Activated CD4-positive, alpha-beta T cell treated with anti-CD3 and anti-CD28 coated beads, Interleukin-2, amount 10 ng/mL, durations not matched to agents 24 days and 14 days (primary cell): ENCODE measurements around the gene NPIPB8. TPM values are rescaled to one million over a fixed set of nuclear protein-coding genes. Genes with fewer than 3 reads are reported as not detected.
"Not testable (repeated sequence)": the region's sequence is repeated elsewhere in the genome, so short reads cannot be mapped to it uniquely, and the experiment has no call there.

ENCODE experiments used
- DNase-seq: peaks from one replicate; pipeline ENCODE4 v3.0.0; 2022
- H3K27ac Mint-ChIP-seq: one replicate; pipeline ENCODE4 v1.8.0; 2022; ENCODE audit warnings: mild to moderate bottlenecking, mixed read lengths
- H3K27me3 Mint-ChIP-seq: one replicate; pipeline ENCODE4 v1.8.0; 2022; ENCODE audit warnings: mixed read lengths
- H3K36me3 Mint-ChIP-seq: one replicate; pipeline ENCODE4 v1.8.0; 2022; ENCODE audit warnings: low read depth, mild to moderate bottlenecking, mixed read lengths
- H3K4me1 Mint-ChIP-seq: one replicate; pipeline ENCODE4 v1.8.0; 2021; ENCODE audit warnings: mixed read lengths
- H3K4me3 Mint-ChIP-seq: one replicate; pipeline ENCODE4 v1.8.0; 2022; ENCODE audit warnings: mild to moderate bottlenecking, moderate library complexity, mixed read lengths
- H3K9me3 Mint-ChIP-seq: one replicate; pipeline ENCODE4 v1.8.0; 2021; ENCODE audit warnings: mixed read lengths
- intact Hi-C: fragments of 100-400 bp; cut with micrococcal nuclease; formaldehyde crosslinking; loops from one replicate; pipeline ENCODE4 v1.15.1; 2023
- total RNA-seq: library from RNA; stranded (reverse); gene quantifications from 2 replicates; pipeline ENCODE4 v1.2.3, GENCODE V29; 2022

Gene NPIPB8
- total RNA-seq, 1 donor from 2014 or later: 2.4 TPM

DNA sequence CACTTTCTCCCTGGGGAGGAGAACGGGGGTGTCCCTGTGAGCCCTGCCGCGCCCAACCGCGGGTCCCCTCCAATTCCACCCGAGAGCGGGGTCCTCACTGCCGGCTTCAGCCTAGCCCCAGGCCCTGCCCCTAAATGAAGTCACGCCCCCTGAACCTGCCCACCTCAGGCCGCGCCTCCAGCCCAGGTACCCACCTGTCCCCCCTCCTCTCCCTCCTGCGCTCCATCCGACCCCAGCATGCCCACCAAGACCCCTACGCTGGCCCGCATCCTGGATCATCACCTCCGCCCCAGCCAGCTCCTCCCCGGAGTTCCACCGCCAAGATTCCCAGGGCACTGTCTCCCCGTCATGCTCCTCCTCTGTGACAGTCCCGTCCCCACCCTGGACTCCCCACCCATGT is 36.9 kb upstream of the NPIPB8 start:
- H3K27ac Mint-ChIP-seq, H3K4me1 Mint-ChIP-seq, DNase-seq, H3K36me3 Mint-ChIP-seq, H3K4me3 Mint-ChIP-seq, H3K27me3 Mint-ChIP-seq, H3K9me3 Mint-ChIP-seq, intact Hi-C loops: not testable (repeated sequence)

DNA sequence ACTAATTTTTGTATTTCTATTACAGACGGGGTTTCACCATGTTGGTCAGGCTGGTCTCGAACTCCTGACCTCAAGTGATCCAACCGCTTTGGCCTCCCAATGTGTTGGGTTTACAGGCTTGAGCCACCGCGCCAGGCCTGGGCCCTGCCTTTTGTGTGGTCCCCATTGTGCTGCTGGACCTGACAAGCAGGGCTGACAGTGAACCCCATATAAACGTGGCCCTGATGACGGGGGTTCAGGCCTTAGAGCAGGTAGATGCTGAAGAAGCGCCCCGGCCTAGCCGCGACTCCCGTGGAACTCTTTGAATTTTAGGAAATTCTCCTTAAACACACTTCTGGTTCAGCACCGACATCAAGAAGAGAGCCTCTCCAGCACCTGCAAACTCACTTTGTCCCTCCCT is 36.3 kb upstream of the NPIPB8 start:
- H3K9me3 Mint-ChIP-seq, H3K36me3 Mint-ChIP-seq, H3K27me3 Mint-ChIP-seq, H3K4me3 Mint-ChIP-seq, DNase-seq, H3K4me1 Mint-ChIP-seq, H3K27ac Mint-ChIP-seq, intact Hi-C loops: not testable (repeated sequence)

DNA sequence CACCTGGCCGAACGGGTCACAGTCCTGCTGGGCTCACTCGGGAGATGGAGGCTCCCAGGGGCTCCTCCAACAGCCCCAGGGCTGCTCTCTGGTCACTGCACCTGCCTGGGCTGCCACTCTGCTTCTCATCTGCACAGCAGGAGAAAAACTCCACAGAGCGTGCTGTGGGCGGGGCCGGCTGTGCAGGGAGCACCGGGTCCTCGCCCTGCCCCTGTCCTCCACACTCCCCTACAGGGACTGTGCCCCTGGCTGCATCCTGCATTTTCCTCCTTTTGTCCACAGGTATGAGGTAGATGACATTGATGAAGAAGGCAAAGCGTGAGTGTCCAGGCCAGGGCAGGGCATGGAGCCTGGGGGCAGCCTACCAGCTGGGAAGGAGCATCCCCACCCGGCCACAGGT is 35.8 kb upstream of the NPIPB8 start:
- not testable (repeated sequence) for H3K4me3 Mint-ChIP-seq

DNA sequence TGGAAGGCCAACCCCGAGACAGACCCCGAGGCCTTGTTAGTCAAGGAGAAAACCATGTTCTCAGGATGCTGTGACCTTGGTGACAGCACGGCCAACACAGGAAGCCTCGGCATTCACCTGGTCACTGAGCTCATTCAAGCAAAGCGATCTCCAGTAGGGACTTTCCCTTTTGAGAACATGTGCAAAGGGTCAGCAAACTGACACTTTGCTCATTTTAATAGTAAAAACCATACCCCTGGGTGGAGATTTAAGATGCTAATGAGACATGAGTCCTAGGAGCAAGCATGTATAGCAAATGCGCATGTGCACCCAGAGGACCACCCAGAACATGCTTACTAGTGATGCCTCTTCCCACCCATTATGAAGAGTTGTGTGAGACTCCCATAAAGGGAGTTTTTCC is 35.3 kb upstream of the NPIPB8 start:
- Mint-ChIP-seq H3K4me1 (no peaks in the 10 kb centered on the region), H3K4me3 (no peak overlapping the region), H3K27ac (no peak overlapping the region), H3K36me3 (no peaks in the 10 kb centered on the region), H3K9me3 (no peaks in the 10 kb centered on the region), H3K27me3 (no peaks in the 10 kb centered on the region)
- no peak for DNase-seq
- intact Hi-C loops: no loop called here

More for the DNA sequence above, 35.8 kb upstream of the NPIPB8 start:
- H3K27me3 Mint-ChIP-seq, H3K4me1 Mint-ChIP-seq, H3K36me3 Mint-ChIP-seq, H3K27ac Mint-ChIP-seq, intact Hi-C loops, DNase-seq, H3K9me3 Mint-ChIP-seq: not testable (repeated sequence)

DNA sequence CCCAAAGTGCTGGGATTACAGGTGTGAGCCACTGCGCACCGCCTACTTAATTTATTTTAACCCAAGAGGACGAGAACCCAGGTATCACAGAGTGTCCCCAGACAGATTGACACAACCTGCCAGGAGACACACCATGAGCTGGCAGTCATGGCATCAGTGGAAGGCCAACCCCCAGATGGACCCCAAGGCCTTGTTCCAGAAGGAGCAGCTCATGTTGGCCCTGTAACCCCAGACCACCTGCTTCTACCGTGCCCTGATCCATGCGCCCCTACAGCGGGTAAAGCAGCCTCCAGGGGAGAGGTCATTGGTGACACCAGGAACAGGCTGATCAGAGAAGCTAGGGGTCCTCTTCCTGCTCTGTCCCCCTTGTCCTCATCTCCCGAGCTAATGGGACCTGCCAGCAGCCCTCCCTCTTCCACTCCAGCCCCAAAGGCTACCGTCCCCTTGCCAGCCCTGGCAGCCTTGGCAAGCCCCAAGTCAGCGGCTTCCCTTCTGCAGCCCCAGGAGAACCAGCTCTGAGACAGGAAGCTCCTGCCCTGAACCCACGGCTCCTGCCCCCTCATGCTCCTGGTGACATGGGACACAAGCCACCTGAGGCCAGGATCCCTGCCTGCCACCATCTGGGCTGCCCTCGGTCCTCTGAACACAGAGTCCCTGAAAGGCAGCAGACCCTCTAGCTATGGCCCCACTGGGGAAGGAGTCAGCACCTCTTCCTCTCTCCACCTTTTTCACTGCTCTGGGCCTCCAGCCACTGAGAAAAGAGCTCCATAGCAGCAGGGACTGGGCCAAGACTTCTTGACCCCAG is 34.3 kb upstream of the NPIPB8 start:
- no peaks in the 10 kb centered on the region for H3K9me3 Mint-ChIP-seq
- H3K36me3 Mint-ChIP-seq: no peaks in the 10 kb centered on the region
- no peak overlapping the region for H3K4me3 Mint-ChIP-seq
- no peak for DNase-seq
- intact Hi-C loops: no loop called here
- no peaks in the 10 kb centered on the region for H3K4me1 Mint-ChIP-seq
- H3K27me3 Mint-ChIP-seq: no peaks in the 10 kb centered on the region
- no peak overlapping the region for H3K27ac Mint-ChIP-seq

DNA sequence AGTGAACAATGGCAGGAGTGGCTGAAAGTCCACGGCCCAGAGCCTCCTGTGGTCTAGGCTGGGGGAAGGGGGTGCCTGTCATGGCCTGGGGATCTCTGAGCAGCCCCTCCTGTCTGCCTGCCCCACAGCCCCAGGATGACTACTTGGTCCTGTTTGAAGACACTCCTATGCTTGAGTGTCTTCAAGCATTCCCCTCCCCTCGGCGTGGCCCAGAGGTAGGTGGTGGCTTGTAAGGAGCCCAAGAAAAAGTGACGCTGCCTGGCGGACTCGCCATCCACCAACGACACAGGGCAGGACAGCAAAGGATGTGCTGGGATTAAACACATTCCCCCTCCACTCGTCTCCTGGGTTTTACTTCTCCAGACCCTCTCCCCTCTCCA is 33.7 kb upstream of the NPIPB8 start:
- H3K27me3 Mint-ChIP-seq: no peaks in the 10 kb centered on the region
- no peaks in the 10 kb centered on the region for H3K36me3 Mint-ChIP-seq
- no peak for DNase-seq
- H3K9me3 Mint-ChIP-seq: no peaks in the 10 kb centered on the region
- intact Hi-C loops: no loop called here
- H3K27ac Mint-ChIP-seq: no peak overlapping the region
- no peak overlapping the region for H3K4me3 Mint-ChIP-seq
- no peaks in the 10 kb centered on the region for H3K4me1 Mint-ChIP-seq

DNA sequence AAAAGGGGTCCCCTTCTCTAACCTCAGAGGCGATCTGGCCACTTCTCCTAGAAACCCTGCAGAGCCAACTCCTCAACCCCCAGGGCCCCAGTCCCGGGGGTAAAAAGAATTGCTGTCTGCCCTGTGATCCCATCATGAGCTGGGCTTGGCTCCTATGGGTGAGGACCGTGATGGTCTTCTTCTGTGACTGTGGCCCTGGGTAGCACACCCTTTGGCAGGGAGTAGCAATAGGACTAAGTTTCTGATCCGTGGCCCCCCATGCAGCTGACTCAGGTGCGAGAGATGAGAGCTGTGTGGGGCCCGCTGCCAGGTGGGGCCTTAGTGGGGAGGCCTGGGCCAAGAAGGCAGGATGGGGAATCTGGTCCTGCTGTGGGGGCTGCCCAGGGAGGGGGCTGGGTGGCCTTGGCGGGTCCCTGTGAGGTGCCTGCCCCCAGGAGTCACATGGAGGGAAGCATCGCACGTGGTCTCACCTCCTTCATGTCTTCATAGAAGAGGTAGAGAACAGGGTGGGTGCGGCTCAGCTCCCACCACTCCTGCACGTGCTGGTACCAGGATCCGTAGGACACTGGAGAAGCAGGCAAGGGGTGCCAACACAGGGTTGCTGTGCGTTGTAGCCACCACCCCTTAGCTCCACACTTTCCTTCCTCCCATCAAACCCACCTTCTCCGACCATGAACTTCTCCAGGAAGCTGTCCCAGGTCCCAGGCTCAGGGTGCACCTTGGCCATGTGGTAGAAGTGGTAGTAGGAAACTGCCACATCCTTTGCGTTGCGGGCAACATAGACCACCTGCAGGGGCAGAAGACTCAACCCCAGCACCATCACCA is 31.4 kb upstream of the NPIPB8 start:
- Mint-ChIP-seq H3K9me3 (no peaks in the 10 kb centered on the region), H3K4me3 (no peak overlapping the region), H3K27me3 (no peaks in the 10 kb centered on the region), H3K36me3 (no peaks in the 10 kb centered on the region), H3K27ac (no peak overlapping the region), H3K4me1 (peaks cover 5% of the 10 kb centered on the region)
- DNase-seq: no peak
- intact Hi-C loops: no loop called here

DNA sequence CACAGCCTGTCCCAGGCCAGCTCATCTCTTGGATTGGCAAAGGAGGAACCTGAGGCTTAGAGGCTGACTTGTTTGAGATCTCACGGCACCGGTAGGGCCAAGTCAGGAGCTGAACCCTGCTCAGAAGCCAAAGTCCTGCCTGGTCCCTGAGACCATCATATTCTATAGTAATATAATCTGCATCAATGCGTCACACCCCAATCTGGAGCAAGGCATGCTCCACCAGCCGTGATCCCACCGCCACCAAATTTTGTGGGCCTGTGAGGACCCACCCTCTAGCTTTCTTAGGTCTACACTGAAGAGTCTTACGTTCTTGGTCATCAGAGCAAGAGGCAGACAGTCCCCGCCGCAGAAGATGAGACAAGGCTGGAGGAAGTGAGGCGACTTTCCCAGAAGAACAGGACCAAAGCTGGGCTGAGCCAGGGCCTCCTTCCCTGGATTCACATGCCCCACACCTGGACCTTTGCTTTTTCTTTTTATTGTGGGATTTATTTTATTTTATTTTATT is 30.7 kb upstream of the NPIPB8 start:
- no peak for DNase-seq
- no peak overlapping the region for H3K27ac Mint-ChIP-seq
- no peaks in the 10 kb centered on the region for H3K27me3 Mint-ChIP-seq
- intact Hi-C loops: no loop called here
- no peaks in the 10 kb centered on the region for H3K36me3 Mint-ChIP-seq
- no peak overlapping the region for H3K4me3 Mint-ChIP-seq
- no peaks in the 10 kb centered on the region for H3K9me3 Mint-ChIP-seq
- peaks cover 5% of the 10 kb centered on the region for H3K4me1 Mint-ChIP-seq

DNA sequence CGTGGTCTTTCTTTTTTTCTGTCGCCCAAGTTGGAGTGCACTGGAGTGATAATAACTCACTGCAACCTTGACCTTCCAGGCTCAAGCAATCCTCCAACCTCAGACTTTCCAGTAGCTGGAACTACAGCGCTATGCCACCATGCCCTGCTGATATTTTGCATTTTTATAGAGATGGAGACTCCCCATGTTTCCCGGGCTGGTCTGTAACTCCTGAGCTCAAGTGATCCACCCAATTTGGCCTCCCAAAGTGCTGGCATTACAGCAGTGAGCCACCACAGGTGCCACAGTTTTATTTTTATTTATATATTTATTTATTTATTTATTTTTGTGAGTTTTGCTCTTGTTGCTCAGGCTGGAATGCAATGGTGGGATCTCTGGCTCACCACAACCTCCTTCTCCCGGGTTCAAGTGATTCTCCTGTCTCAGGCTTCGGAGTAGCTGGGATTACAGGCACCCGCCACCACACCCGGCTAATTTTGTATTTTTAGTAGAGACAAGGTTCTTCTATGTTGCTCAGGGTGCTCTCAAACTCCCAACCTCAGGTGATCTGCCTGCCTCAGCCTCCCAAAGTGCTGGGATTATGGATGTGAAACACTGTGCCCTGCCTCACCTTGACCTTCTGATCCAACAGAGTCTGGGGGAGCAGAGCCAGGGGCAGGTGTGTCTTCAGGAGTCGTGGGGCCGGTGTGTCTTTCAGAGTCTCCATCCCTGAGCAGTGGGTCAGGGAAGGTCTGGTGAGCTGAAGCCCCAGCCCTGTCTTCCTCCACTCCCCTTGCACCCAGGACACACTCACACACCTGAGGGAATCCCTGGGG is 30.0 kb upstream of the NPIPB8 start:
- DNase-seq, H3K9me3 Mint-ChIP-seq, H3K27ac Mint-ChIP-seq, intact Hi-C loops, H3K27me3 Mint-ChIP-seq, H3K36me3 Mint-ChIP-seq, H3K4me1 Mint-ChIP-seq, H3K4me3 Mint-ChIP-seq: not testable (repeated sequence)

DNA sequence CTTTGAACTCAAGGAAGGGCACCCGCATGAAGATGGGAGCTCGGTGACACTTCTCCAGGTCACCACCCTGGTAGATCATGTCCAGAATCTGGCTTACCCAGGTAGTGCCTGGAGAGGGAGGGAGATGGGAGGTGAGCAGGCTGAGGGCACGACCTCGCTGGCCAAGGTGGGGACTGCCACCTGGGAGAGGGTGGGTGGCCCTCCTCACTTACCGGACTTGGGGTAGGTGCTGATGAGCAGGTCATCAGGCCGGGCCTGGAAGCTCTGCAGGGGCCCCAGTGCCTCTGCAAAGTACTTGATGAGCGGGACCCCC is 29.4 kb upstream of the NPIPB8 start:
- DNase-seq, intact Hi-C loops, H3K9me3 Mint-ChIP-seq, H3K4me3 Mint-ChIP-seq, H3K27me3 Mint-ChIP-seq, H3K36me3 Mint-ChIP-seq, H3K27ac Mint-ChIP-seq, H3K4me1 Mint-ChIP-seq: not testable (repeated sequence)

DNA sequence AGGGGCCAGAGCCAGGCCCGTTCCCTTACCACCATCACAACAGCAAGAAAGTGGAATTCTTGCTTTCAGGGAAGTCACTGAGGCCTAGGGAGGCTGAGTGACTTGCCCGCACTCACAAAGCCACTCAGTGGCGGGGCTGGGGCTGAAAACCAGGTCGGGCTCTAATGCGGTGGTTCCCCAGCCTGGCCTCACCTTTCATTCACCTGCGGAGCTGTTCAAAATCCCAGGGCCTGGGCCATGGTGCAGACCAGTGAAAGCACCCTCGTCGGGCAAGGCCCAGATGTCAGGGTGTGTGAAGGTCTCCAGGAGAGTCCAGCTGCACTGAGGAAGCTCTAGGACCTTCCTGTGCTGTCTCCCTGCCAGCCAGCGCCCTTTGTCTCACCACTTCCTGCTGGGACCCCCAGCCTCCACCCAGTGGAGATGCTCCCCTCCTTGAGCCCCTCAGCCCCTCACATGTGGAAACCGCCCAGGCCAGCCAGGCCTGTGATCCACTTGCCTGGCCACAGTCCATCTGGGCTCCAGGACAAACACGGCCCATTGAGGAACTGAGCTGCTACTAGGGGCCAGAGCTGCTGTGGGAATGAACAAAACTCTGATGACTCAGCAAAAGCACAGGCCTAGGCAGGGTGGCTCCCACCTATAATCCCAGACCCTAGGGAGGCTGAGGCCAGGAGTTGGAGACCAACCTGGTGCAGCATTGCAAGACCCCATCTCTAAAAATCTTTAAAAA is 28.8 kb upstream of the NPIPB8 start:
- intact Hi-C loops, DNase-seq, H3K27ac Mint-ChIP-seq, H3K27me3 Mint-ChIP-seq, H3K4me3 Mint-ChIP-seq, H3K9me3 Mint-ChIP-seq, H3K4me1 Mint-ChIP-seq, H3K36me3 Mint-ChIP-seq: not testable (repeated sequence)

DNA sequence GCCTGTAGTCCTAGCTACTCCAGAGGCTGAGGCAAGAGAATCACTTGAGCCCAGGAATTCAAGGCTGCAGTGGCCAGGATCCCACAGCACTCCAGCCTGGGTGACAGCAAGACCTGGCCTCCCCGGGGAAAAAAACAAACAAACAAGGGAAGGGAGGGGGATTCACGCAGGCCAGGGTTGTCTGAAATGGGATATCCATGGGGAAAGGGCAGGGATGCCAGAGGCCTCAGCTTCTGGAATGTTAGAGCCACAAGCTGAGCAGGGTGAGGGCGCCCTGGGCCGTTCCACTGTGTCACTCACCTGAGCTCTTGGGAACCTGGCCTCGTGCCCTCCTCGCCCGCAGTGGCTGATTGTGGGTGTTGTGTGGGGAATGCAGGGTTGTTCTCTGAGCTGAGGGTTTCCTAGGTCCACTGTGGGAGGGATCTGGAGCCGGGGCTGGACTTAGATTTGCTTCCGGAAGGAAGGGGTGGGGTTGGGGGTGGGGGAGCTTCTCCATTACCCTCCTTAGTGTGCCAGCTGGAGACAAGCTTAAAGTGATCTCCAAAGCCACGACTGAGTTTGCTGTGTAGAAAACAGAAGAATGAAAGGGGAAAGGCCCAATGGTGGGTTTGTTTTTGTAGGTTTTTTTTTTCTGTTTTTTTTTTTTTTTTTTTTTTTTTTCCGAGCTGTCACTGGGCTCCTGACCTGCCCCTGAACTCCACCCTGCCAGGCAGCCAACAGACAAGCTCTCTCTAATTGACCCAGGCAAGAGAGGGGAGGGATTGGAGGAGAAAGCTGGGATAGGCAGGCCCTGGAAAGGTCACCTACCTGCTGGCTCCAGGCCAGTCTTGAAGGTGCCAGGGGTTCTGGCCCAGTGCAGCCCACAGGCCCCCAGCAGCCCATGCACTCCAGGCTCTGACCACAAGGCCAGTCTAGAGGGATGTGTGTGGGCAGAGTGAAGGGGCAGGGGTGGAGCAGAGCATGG is 28.0 kb upstream of the NPIPB8 start, which contains the start of gene SULT1A1:
Gene SULT1A1, minus strand, starts transcription at position 414 of the 964 bp plus-strand sequence. CDS start 1,189 bp downstream, outside the sequence.
- intact Hi-C loops: no loop called here
- Mint-ChIP-seq H3K27me3 (no peaks in the 10 kb centered on the region), H3K27ac (no peak within 1 kb of the TSS), H3K4me1 (peaks cover 5% of the 10 kb centered on the region), H3K4me3 (no peak within 1 kb of the TSS), H3K36me3 (no peaks in the 10 kb centered on the region), H3K9me3 (no peaks in the 10 kb centered on the region)
- no peak for DNase-seq
